Activated T-cell treated with anti-CD3 and anti-CD28 coated beads, Interleukin-2, amount 50 U/mL, for 4 hours (primary cell): Measurements from ENCODE around the gene GPHA2. TPM values are rescaled to one million over a fixed set of nuclear protein-coding genes. Genes with fewer than 3 reads are reported as not detected.

Experiments used
- ATAC-seq, 2 donors: fragments of 200-7000 bp; cut with Tn5 transposase; one replicate each; pipeline ENCODE4 v1.10.0; 2021
- DNase-seq: peaks from one replicate; pipeline ENCODE4 v3.0.0-alpha.2; 2020
- H3K27me3 Mint-ChIP-seq: one replicate; pipeline ENCODE4 v1.8.0; 2021; ENCODE audit warnings: low read depth, mixed read lengths
- H3K36me3 Mint-ChIP-seq: one replicate; pipeline ENCODE4 v1.8.0; 2022; ENCODE audit warnings: mixed read lengths; ENCODE audit not compliant: insufficient read depth
- H3K4me1 Mint-ChIP-seq: one replicate; pipeline ENCODE4 v1.8.0; 2021; ENCODE audit warnings: low read depth, mixed read lengths
- H3K4me3 Mint-ChIP-seq: one replicate; pipeline ENCODE4 v1.8.0; 2021; ENCODE audit warnings: mild to moderate bottlenecking, moderate library complexity, mixed read lengths
- H3K9me3 Mint-ChIP-seq: one replicate; pipeline ENCODE4 v1.8.0; 2021; ENCODE audit warnings: mixed read lengths
- total RNA-seq, 3 donors: library from RNA; stranded (reverse); gene quantifications; one replicate each; pipeline ENCODE4 v1.2.1, GENCODE V29; 2021

GPHA2 gene
- total RNA-seq, 3 donors from 2014 or later, result not detected

DNA sequence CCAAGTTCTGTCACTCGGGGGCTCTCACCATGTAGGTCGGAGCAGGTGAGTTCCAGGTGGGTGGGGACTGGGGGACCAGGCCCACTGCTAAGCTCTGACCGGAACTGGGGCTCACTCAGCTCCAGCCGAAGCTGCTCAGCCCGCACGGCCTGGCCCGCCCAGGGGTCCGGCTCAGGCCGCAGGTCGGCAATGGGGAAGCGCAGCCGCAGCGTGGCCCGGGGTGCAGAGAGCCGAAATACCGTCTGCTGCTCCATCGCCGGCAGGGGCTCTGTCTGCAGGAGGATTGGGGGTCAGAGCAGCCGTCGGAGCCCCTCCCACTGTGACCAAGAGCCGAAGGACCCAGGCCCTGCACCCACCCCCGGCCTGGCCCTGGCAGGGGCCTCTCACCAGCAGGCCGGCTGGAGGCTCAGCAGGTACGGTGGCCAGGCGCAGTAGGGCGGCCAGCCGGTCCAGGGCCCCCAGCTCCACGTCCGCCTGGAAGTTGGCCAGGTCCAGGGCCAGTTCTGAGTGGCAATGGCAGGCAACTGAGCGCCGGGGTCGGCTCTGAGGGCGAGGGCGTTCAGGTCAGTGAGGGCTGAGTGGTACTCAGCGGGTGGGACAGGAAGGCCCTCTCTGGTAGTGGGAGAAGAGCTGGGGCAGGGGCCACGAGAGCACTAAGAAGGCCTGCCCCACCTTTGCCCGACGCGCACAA lies 25.9 kb downstream of the GPHA2 start:
- Mint-ChIP-seq H3K9me3 (no peaks in the 10 kb centered on the region), H3K27me3 (no peaks in the 10 kb centered on the region), H3K4me3 (no peak overlapping the region), H3K36me3 (peaks cover 20% of the 10 kb centered on the region), H3K4me1 (peaks cover 4% of the 10 kb centered on the region)
- DNase-seq (no peak), ATAC-seq (no peak)

GRCh38 chr11:64908766-64909165 lies 26.9 kb downstream of the GPHA2 start:
- H3K4me3 Mint-ChIP-seq, result no peak overlapping the region
- H3K36me3 Mint-ChIP-seq, result peaks cover 20% of the 10 kb centered on the region
- H3K27me3 Mint-ChIP-seq, result no peaks in the 10 kb centered on the region
- no peaks in the 10 kb centered on the region for H3K9me3 Mint-ChIP-seq
- DNase-seq, result no peak
- H3K4me1 Mint-ChIP-seq, result no peaks in the 10 kb centered on the region
- no peak for ATAC-seq

- peaks cover 21% of the 10 kb centered on the region for H3K36me3 Mint-ChIP-seq
- peaks cover 4% of the 10 kb centered on the region for H3K4me1 Mint-ChIP-seq
- no peak for ATAC-seq
- DNase-seq, result no peak
- H3K9me3 Mint-ChIP-seq, result no peaks in the 10 kb centered on the region
- H3K27me3 Mint-ChIP-seq, result no peaks in the 10 kb centered on the region
- no peak overlapping the region for H3K4me3 Mint-ChIP-seq
Observed at GRCh38 chr11:64906314-64906635, 29.4 kb downstream of the GPHA2 start.

GRCh38 chr11:64905516-64906313 lies 30.0 kb downstream of the GPHA2 start:
- ATAC-seq, result no peak
- H3K4me3 Mint-ChIP-seq, result no peak overlapping the region
- H3K36me3 Mint-ChIP-seq, result peaks cover 16% of the 10 kb centered on the region
- no peaks in the 10 kb centered on the region for H3K27me3 Mint-ChIP-seq
- peaks cover 5% of the 10 kb centered on the region for H3K4me1 Mint-ChIP-seq
- DNase-seq, result no peak
- no peaks in the 10 kb centered on the region for H3K9me3 Mint-ChIP-seq

DNA sequence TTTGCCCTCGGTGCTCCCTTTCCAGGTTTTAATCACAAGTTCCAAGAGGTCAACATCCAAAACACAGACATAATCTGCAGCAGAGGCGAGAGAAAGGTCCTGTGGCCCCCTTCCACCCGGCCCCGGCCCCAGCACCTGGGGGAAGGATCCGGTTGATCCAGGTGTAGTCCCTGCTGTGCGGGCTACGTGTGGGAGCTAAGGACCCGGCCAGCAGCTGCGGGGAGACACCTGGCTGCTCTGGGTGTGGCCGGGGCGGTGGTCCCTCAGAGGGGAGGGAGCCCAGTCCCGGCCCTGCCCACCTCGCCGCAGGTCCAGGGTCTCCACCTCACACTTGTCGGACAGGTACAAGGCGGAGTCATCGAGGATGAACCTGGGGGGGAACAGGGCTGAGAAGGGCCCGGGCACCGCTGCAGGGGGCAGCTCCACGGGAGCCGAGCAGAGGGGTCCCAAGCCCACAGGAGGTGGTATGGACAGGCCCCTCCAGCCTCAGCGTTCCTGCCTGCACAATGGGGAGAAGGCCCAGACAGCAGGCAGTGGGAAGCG lies 32.3 kb downstream of the GPHA2 start:
- no peak for ATAC-seq
- peaks cover 20% of the 10 kb centered on the region for H3K36me3 Mint-ChIP-seq
- DNase-seq, result no peak

DNA sequence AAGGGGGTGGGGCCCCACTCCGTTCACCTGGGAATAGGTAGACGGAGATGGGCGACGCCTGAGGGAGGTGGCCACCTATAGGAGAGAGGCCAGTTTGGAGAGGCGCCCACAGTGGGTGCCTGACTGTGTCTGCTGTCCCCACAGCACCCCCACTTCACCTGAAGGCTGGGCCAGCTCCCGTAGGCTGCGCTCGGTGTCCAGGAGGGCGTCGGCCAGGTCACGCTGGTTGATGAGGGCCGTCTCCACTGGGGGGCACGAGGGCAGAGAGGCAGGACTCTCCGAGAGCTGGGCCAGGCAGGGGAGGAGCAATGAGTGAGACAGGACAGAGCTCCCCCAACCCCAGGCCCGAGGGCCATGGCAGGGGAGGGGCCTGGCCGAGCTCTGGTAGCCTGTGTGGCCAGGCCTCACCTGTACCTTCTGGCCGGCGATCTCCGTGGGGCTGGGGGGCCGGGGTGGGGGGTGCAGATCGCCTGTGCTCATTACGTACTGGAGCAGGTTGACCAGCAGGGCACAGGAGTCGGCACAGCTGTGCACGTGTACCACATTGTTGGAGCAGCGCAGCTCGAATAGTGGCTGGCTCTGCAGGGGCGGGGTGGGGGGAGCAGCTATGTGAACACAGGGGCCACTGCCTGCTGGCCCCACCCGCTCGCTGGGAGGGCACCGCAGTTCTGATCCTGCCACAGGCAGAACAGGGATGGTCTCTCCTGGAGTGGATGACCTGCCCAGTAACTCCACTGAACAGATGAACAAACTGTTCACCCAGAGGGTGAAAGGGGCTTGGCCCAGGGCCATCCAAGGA lies 33.4 kb downstream of the GPHA2 start:
- H3K4me3 Mint-ChIP-seq, result no peak overlapping the region
- DNase-seq (no peak), ATAC-seq (no peak)
- no peaks in the 10 kb centered on the region for H3K27me3 Mint-ChIP-seq
- peaks cover 16% of the 10 kb centered on the region for H3K36me3 Mint-ChIP-seq
- H3K9me3 Mint-ChIP-seq, result no peaks in the 10 kb centered on the region
- H3K4me1 Mint-ChIP-seq, result peaks cover 14% of the 10 kb centered on the region

More for the DNA sequence above, 32.3 kb downstream of the GPHA2 start:
- no peak overlapping the region for H3K4me3 Mint-ChIP-seq
- no peaks in the 10 kb centered on the region for H3K9me3 Mint-ChIP-seq
- peaks cover 14% of the 10 kb centered on the region for H3K4me1 Mint-ChIP-seq
- H3K27me3 Mint-ChIP-seq, result no peaks in the 10 kb centered on the region

DNA sequence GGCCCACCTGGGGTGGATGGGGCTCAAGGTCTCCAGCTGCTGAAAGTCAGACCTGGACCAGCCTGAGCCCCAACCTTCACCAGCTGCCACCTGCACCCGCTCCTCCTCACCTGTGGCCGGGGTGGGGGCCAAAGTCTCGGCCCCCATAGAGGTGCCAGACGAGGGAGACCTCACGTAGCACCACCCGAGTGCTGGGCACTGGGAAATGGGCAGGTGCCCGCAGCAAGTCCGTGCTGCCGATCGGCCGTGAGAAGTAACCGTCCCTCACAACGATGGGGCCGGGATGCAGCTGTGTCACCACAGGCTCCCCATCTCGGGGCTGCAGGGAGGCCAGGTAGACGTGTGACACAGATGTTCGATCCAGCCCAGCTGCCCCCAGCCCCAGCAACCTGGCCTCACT lies 34.9 kb downstream of the GPHA2 start:
- no peak for DNase-seq
- Mint-ChIP-seq H3K4me1 (peaks cover 14% of the 10 kb centered on the region), H3K9me3 (no peaks in the 10 kb centered on the region), H3K36me3 (peaks cover 16% of the 10 kb centered on the region), H3K4me3 (no peak overlapping the region), H3K27me3 (no peaks in the 10 kb centered on the region)
- ATAC-seq, result no peak

DNA sequence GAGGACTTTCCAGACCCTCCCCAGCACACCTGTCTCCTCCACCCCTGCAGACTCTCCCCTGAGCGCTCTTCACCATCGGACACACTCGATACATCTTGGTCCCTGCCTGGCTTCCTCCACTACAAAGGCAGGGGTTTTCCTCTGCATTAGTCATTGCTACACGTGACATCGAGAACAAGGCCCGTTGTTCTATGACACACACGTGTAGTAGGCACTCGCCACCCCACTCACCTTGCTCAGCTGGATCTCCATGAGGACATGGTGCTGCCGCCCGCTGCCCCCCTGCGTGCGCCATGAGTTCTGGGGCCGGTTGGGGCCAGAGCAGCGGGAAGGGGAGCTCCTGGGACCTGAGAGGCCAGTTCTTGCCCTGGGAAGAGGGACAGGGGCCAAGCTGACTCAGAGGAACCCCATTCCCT lies 35.4 kb downstream of the GPHA2 start:
- peak; percentile 60 for DNase-seq
- H3K9me3 Mint-ChIP-seq, result no peaks in the 10 kb centered on the region
- no peaks in the 10 kb centered on the region for H3K27me3 Mint-ChIP-seq
- peaks cover 16% of the 10 kb centered on the region for H3K36me3 Mint-ChIP-seq
- ATAC-seq, result peak; percentile 100
- H3K4me3 Mint-ChIP-seq, result peak overlapping the region; percentile 48
- peaks cover 14% of the 10 kb centered on the region for H3K4me1 Mint-ChIP-seq

- Mint-ChIP-seq H3K4me3 (no peak overlapping the region), H3K4me1 (peaks cover 16% of the 10 kb centered on the region), H3K36me3 (peaks cover 16% of the 10 kb centered on the region), H3K9me3 (no peaks in the 10 kb centered on the region), H3K27me3 (no peaks in the 10 kb centered on the region)
- DNase-seq, result no peak
- no peak for ATAC-seq
Observed at GRCh38 chr11:64898541-64898940, 37.2 kb downstream of the GPHA2 start.

GRCh38 chr11:64898076-64898445 lies 37.6 kb downstream of the GPHA2 start:
- DNase-seq (no peak), ATAC-seq (no peak)
- Mint-ChIP-seq H3K36me3 (peaks cover 16% of the 10 kb centered on the region), H3K9me3 (no peaks in the 10 kb centered on the region), H3K4me1 (peaks cover 16% of the 10 kb centered on the region), H3K4me3 (no peak overlapping the region), H3K27me3 (no peaks in the 10 kb centered on the region)

- Mint-ChIP-seq H3K27me3 (no peaks in the 10 kb centered on the region), H3K9me3 (no peaks in the 10 kb centered on the region), H3K4me3 (no peak overlapping the region), H3K4me1 (peaks cover 16% of the 10 kb centered on the region), H3K36me3 (peaks cover 16% of the 10 kb centered on the region)
- ATAC-seq (no peak), DNase-seq (no peak)
Observed at GRCh38 chr11:64897381-64898075, 38.2 kb downstream of the GPHA2 start.

GRCh38 chr11:64896448-64897022 lies 39.2 kb downstream of the GPHA2 start:
- Mint-ChIP-seq H3K9me3 (no peaks in the 10 kb centered on the region), H3K4me1 (peaks cover 15% of the 10 kb centered on the region), H3K4me3 (no peak overlapping the region), H3K27me3 (no peaks in the 10 kb centered on the region), H3K36me3 (peaks cover 11% of the 10 kb centered on the region)
- DNase-seq, result no peak
- no peak for ATAC-seq

DNA sequence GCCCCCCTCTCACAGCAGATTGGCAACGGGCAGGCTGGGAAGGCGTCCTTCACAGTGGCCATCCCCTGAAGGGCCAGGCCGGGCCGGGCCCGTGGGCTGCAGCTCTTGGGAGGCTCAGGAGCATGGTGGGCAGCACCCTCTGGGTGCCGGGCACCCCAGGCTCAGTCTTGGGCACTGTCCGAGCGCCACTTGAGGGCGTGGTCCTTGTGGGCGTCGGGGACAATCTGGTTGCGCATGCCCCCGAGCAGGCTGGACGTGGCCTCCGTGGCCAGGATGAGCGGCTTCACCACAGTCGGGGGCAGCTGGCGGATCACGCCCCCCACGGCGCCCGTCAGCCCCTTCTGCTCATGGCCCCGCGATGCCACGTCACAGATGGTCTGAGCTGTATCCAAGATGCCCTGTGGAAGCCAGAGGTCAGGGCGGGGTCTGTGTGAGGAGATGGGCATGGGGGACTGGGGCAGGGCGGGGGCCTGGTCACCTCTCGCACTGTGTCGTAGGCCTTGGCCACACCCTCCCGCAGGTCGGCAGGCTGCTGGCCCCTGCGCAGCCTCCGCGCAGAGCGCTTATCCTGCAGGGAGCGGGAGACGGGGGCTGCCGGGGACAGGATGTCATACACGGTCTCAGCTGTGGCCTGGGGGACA lies 40.8 kb downstream of the GPHA2 start:
- Mint-ChIP-seq H3K9me3 (no peaks in the 10 kb centered on the region), H3K4me1 (peaks cover 6% of the 10 kb centered on the region), H3K27me3 (no peaks in the 10 kb centered on the region), H3K4me3 (no peak overlapping the region), H3K36me3 (peaks cover 7% of the 10 kb centered on the region)
- no peak for ATAC-seq
- no peak for DNase-seq
